ENCODE data around the gene BCAS3.

- no peak for TF ChIP-seq CTCF (conservative IDR thresholded peaks at IDR 0.05; ENCODE audit: low read length)
- no peak for TF ChIP-seq EZH2phosphoT487 (IDR thresholded peaks at IDR 0.05; ENCODE audit: borderline replicate concordance, low read depth, low read length)
Observed at GRCh38 chr17:61331178-61331577, 653.5 kb downstream of the BCAS3 start.
